ENCODE measurements around the gene CHST9. TPM values are rescaled to one million over a fixed set of nuclear protein-coding genes. Genes with fewer than 3 reads are reported as not detected.

The CHST9 gene
- total and polyA plus RNA-seq, 10 of the 15 experiments (the other 5 are each of a cell fraction or from before 2014, with no cell fraction given) = 0.34 TPM; not detected in 9

GRCh38 chr18:27062802-27063201 is 122.3 kb downstream of the CHST9 start (continued):
- TF ChIP-seq CREM (IDR thresholded peaks at IDR 0.05; ENCODE audit: low read depth) = no peak
- no peak for TF ChIP-seq BCLAF1 (IDR thresholded peaks at IDR 0.05)
- TF ChIP-seq SUZ12 (IDR thresholded peaks at IDR 0.05; ENCODE audit: unreplicated experiment) = no peak
- no peak for TF ChIP-seq MYB (IDR thresholded peaks at IDR 0.05; ENCODE audit: borderline replicate concordance, low read depth, low read length)
- no peak for TF ChIP-seq IRF5 (IDR thresholded peaks at IDR 0.05; ENCODE audit: borderline replicate concordance)
- no peak for TF ChIP-seq IKZF1 (conservative IDR thresholded peaks at IDR 0.05)
- TF ChIP-seq ZNF24 (IDR thresholded peaks at IDR 0.05) = no peak
- no peak for TF ChIP-seq MYC (IDR thresholded peaks at IDR 0.05; ENCODE audit: insufficient read depth, insufficient read length, insufficient replicate concordance, low read length, severe bottlenecking)
- TF ChIP-seq BCL11A (IDR thresholded peaks at IDR 0.05; ENCODE audit: low read depth, low read length) = no peak

Measured in GM12878 (cell line).